Keratinocyte (primary cell): ENCODE measurements around the gene PLEKHD1. TPM values are rescaled to one million over a fixed set of nuclear protein-coding genes. Genes with fewer than 3 reads are reported as not detected.

Experiments
- DNase-seq: peaks from one replicate; pipeline ENCODE4 v3.0.0-alpha.2; 2011; ENCODE audit warnings: low read depth, missing footprints, low spot score
- FAIRE-seq: peaks from 2 replicates; lab custom pipeline; 2011; peaks lifted over from hg19 to GRCh38; lab: Jason Lieb, UNC
- H2AFZ ChIP-seq: 2 replicates; pipeline ENCODE4 v1.6.0; 2012; ENCODE audit warnings: low read length, control low read depth, inconsistent platforms; ENCODE audit not compliant: control insufficient read depth
- H3K27ac ChIP-seq: 2 replicates; pipeline ENCODE4 v1.5.1; 2011; ENCODE audit warnings: low read length; ENCODE audit not compliant: control insufficient read depth, insufficient read depth
- H3K27me3 ChIP-seq: 3 replicates; pipeline ENCODE4 v1.6.0; 2011; ENCODE audit warnings: low read length; ENCODE audit not compliant: control insufficient read depth, insufficient read depth; ENCODE audit errors: extremely low read depth
- H3K36me3 ChIP-seq, 2 experiments: 2 replicates in 1 of 2; 3 replicates in 1 of 2; pipeline ENCODE4 v1.5.1; 2011; ENCODE audit warnings: low read length in 2 of 2, mild to moderate bottlenecking in 1 of 2; ENCODE audit not compliant: control insufficient read depth in 2 of 2, insufficient read depth in 2 of 2; ENCODE audit errors: extremely low read depth in 1 of 2
- H3K4me1 ChIP-seq: 3 replicates; pipeline ENCODE4 v1.5.1; 2011; ENCODE audit warnings: low read length; ENCODE audit not compliant: control insufficient read depth, insufficient read depth; ENCODE audit errors: extremely low read depth
- H3K4me2 ChIP-seq: 3 replicates; pipeline ENCODE4 v1.6.0; 2011; ENCODE audit warnings: low read depth, low read length; ENCODE audit not compliant: control insufficient read depth, insufficient read depth; ENCODE audit errors: extremely low read depth
- H3K4me3 ChIP-seq, 3 experiments: fragments of 200-600 bp in 1 of 3; sonication (generic) in 1 of 3; 2 replicates in 2 of 3; 3 replicates in 1 of 3; pipeline ENCODE4 v1.5.1; 2011 to 2016; ENCODE audit warnings: low read length in 3 of 3, mild to moderate bottlenecking in 3 of 3, control low read depth in 2 of 3, inconsistent platforms in 1 of 3, low read depth in 1 of 3, mixed read lengths in 1 of 3, mixed run types in 1 of 3, moderate library complexity in 1 of 3; ENCODE audit not compliant: control insufficient read depth in 2 of 3, insufficient read depth in 2 of 3; ENCODE audit errors: extremely low read depth in 1 of 3
- H3K79me2 ChIP-seq: 2 replicates; pipeline ENCODE4 v1.6.0; 2012; ENCODE audit warnings: low read length; ENCODE audit not compliant: control insufficient read depth, insufficient read depth
- H3K9ac ChIP-seq: 3 replicates; pipeline ENCODE4 v1.6.0; 2011; ENCODE audit warnings: low read length; ENCODE audit not compliant: control insufficient read depth, insufficient read depth; ENCODE audit errors: extremely low read depth
- H3K9me1 ChIP-seq: 3 replicates; pipeline ENCODE4 v1.6.0; 2011; ENCODE audit warnings: low read length; ENCODE audit not compliant: control insufficient read depth, insufficient read depth; ENCODE audit errors: extremely low read depth
- H3K9me3 ChIP-seq: 2 replicates; pipeline ENCODE4 v1.5.1; 2012; ENCODE audit warnings: low read depth, low read length; ENCODE audit not compliant: control insufficient read depth
- H4K20me1 ChIP-seq: 3 replicates; pipeline ENCODE4 v1.6.0; 2011; ENCODE audit warnings: low read length; ENCODE audit not compliant: control insufficient read depth, insufficient read depth; ENCODE audit errors: extremely low read depth
- EZH2 ChIP-seq: IDR thresholded peaks from one replicate; pipeline ENCODE4 v1.6.1; 2012; ENCODE audit warnings: inconsistent platforms, mild to moderate bottlenecking, low read length, moderate library complexity
- dilution Hi-C: fragments of 300-500 bp; cut with MboI; formaldehyde crosslinking; loops from one replicate; pipeline ENCODE4 v1.7.0; 2020; ENCODE audit warnings: low sequenced_read_pairs; ENCODE audit not compliant: extremely low pct_ligation_motif_present
- polyA plus RNA-seq, 5 experiments: library from polyadenylated mRNA; depleted of rRNA in 3 of 5; stranded (reverse) in 3 of 5; stranded (forward) in 1 of 5; unstranded in 1 of 5; fragments of >200 nt; gene quantifications; 1 replicate in 1 of 5; 2 replicates in 3 of 5; 3 replicates in 1 of 5; pipeline versions ENCODE4 v1.2.1 to v1.2.3, GENCODE V29; 2011 to 2012; ENCODE audit warnings: missing spikeins in 2 of 5, low read depth in 1 of 5, low replicate concordance in 1 of 5
- TF ChIP-seq, protein P1 (sequence below), 3 experiments: IDR thresholded peaks in 1 of 3; conservative IDR thresholded peaks in 1 of 3; optimal IDR thresholded peaks in 1 of 3; 2 replicates in 2 of 3; 3 replicates in 1 of 3; pipeline versions ENCODE3 to v1.5.1; 2011; ENCODE audit warnings: low read length in 3 of 3, mild to moderate bottlenecking in 3 of 3, moderate library complexity in 2 of 3, control low read depth in 1 of 3, inconsistent platforms in 1 of 3; ENCODE audit not compliant: insufficient read depth in 2 of 3; ENCODE audit errors: extremely low read depth in 1 of 3

Gene PLEKHD1
- polyA plus RNA-seq, 1 donor (not counting 4 experiments of a cell fraction or from before 2014, with no cell fraction given) = 0.01 TPM

GRCh38 chr14:69574954-69575295 lies 90.4 kb downstream of the PLEKHD1 start:
- Histone ChIP-seq H3K4me3 (no peak overlapping the region), H3K9me1 (no peaks in the 10 kb centered on the region), H3K4me1 (peaks cover 8% of the 10 kb centered on the region), H4K20me1 (no peaks in the 10 kb centered on the region), H3K27me3 (peaks cover 61% of the 10 kb centered on the region), H3K79me2 (no peaks in the 10 kb centered on the region), H3K27ac (no peak overlapping the region), H2AFZ (no peak overlapping the region), H3K36me3 (no peaks in the 10 kb centered on the region), H3K4me2 (peak overlapping the region; percentile 76), H3K9me3 (no peaks in the 10 kb centered on the region), H3K9ac (no peak overlapping the region)
- TF ChIP-seq, protein P1, sequence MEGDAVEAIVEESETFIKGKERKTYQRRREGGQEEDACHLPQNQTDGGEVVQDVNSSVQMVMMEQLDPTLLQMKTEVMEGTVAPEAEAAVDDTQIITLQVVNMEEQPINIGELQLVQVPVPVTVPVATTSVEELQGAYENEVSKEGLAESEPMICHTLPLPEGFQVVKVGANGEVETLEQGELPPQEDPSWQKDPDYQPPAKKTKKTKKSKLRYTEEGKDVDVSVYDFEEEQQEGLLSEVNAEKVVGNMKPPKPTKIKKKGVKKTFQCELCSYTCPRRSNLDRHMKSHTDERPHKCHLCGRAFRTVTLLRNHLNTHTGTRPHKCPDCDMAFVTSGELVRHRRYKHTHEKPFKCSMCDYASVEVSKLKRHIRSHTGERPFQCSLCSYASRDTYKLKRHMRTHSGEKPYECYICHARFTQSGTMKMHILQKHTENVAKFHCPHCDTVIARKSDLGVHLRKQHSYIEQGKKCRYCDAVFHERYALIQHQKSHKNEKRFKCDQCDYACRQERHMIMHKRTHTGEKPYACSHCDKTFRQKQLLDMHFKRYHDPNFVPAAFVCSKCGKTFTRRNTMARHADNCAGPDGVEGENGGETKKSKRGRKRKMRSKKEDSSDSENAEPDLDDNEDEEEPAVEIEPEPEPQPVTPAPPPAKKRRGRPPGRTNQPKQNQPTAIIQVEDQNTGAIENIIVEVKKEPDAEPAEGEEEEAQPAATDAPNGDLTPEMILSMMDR (optimal IDR thresholded peaks at IDR 0.05 in 1 of 3, IDR thresholded peaks at IDR 0.05 in 1 of 3, conservative IDR thresholded peaks at IDR 0.05 in 1 of 3; ENCODE audit: extremely low read depth in 1 of 3, insufficient read depth in 2 of 3, low read length in 3 of 3) = no peak
- no peak for TF ChIP-seq EZH2
- dilution Hi-C loops = no loop called here
- DNase-seq = no peak
- no peak for FAIRE-seq

DNA sequence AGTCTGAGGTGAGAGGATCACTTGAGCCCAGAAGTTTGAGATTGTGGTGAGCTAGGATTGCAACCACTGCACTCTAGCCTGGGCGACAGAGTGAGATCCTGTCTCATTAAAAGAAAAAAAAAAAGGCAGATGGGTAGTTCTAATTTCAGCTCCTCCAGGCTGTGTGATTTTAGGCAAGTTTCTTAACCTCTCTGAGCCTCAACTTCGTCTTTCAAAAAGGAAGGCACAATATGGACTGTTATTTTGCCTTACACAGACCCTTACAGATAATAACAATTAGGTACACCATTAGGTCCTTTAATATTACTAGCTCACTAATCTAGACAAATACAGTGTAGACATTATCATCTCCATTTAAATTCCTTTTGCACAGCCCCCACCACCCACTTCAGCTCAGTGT lies 94.9 kb downstream of the PLEKHD1 start:
- FAIRE-seq (no peak), DNase-seq (no peak)
- dilution Hi-C loops = no loop called here
- Histone ChIP-seq H3K79me2 (no peaks in the 10 kb centered on the region), H3K9ac (no peak overlapping the region), H3K4me1 (peaks cover 2% of the 10 kb centered on the region), H3K9me1 (no peaks in the 10 kb centered on the region), H2AFZ (no peak overlapping the region), H3K9me3 (no peaks in the 10 kb centered on the region), H3K36me3 (no peaks in the 10 kb centered on the region), H3K4me2 (no peak overlapping the region), H3K4me3 (no peak overlapping the region), H3K27ac (no peak overlapping the region), H4K20me1 (no peaks in the 10 kb centered on the region), H3K27me3 (peaks cover 15% of the 10 kb centered on the region)
- TF ChIP-seq EZH2 = no peak
- TF ChIP-seq, protein P1 (optimal IDR thresholded peaks at IDR 0.05 in 1 of 3, IDR thresholded peaks at IDR 0.05 in 1 of 3, conservative IDR thresholded peaks at IDR 0.05 in 1 of 3; ENCODE audit: extremely low read depth in 1 of 3, insufficient read depth in 2 of 3, low read length in 3 of 3) = no peak
